ENCODE measurements around the gene MRPS7. TPM values are rescaled to one million over a fixed set of nuclear protein-coding genes. Genes with fewer than 3 reads are reported as not detected.

The MRPS7 gene
- total and polyA plus RNA-seq, 2 of the 8 experiments (the other 6 are each of a cell fraction or from before 2014, with no cell fraction given) = 63.4 to 79.4 TPM

- Histone ChIP-seq H3K14ac (ENCODE audit: insufficient read length) (no peak overlapping the region), H3K4me1 (replicated peaks in 1 of 4; ENCODE audit: control insufficient read depth in 3 of 4, insufficient read depth in 4 of 4, low read length in 3 of 4) (no peaks in the 10 kb centered on the region), H3K4me3 (ENCODE audit: extremely low read depth in 1 of 4, insufficient read depth in 2 of 4, low read depth in 3 of 4, low read length in 4 of 4) (no peak overlapping the region), H3K56ac (replicated peaks; ENCODE audit: insufficient read length, low read depth, low read length) (no peak overlapping the region), H2BK120ac (replicated peaks; ENCODE audit: low read depth, low read length) (no peak overlapping the region), H3K18ac (ENCODE audit: extremely low read depth, low read length) (no peak overlapping the region), H3K79me1 (ENCODE audit: low read depth, low read length) (no peaks in the 10 kb centered on the region), H3K4me2 (ENCODE audit: insufficient read depth in 1 of 2, low read depth in 2 of 2, low read length in 2 of 2) (no peak overlapping the region), H3K9me3 (ENCODE audit: insufficient read depth in 2 of 2, low read depth in 1 of 2, low read length in 1 of 2) (no peaks in the 10 kb centered on the region), H2AFZ (ENCODE audit: low read length) (no peak overlapping the region), H3K27me3 (replicated peaks in 1 of 4; ENCODE audit: control insufficient read depth in 3 of 4, extremely low read depth in 1 of 4, insufficient read depth in 3 of 4, low read length in 3 of 4) (no peaks in the 10 kb centered on the region), H3K23ac (ENCODE audit: insufficient read length) (no peak overlapping the region), H2AK5ac (ENCODE audit: low read depth, low read length) (no peak overlapping the region), H4K20me1 (replicated peaks in 1 of 2; ENCODE audit: control insufficient read depth in 1 of 2, insufficient read depth in 2 of 2, low read length in 2 of 2) (peaks cover 0 to 13% of the 10 kb centered on the region in 2 experiments), H2BK15ac (ENCODE audit: low read length) (no peak overlapping the region), H3K36me3 (ENCODE audit: control insufficient read depth in 2 of 4, insufficient read depth in 4 of 4, low read length in 3 of 4) (peaks cover 23 to 78% (median 70%) of the 10 kb centered on the region in 4 experiments), H2BK20ac (ENCODE audit: low read length) (no peak overlapping the region), H2BK12ac (ENCODE audit: low read depth, low read length) (no peak overlapping the region), H4K8ac (ENCODE audit: extremely low read depth, insufficient read depth, low read length) (no peak overlapping the region; the same call in 1 of the 2 replicates), H4K91ac (replicated peaks; ENCODE audit: insufficient read length, low read length) (no peak overlapping the region), H3K27ac (ENCODE audit: low read depth, low read length) (no peak overlapping the region), H3K4ac (replicated peaks; ENCODE audit: insufficient read length, low read depth, low read length) (no peak overlapping the region), H3K79me2 (ENCODE audit: control insufficient read depth in 1 of 2, insufficient read depth in 2 of 2, low read length in 2 of 2) (no peaks in the 10 kb centered on the region), H3K23me2 (ENCODE audit: low read depth, low read length) (no peaks in the 10 kb centered on the region), H3K9ac (replicated peaks in 1 of 4; ENCODE audit: extremely low read depth in 1 of 4, low read depth in 3 of 4, low read length in 3 of 4) (no peak overlapping the region), H2BK5ac (ENCODE audit: low read depth, low read length) (no peak overlapping the region), H4K5ac (ENCODE audit: insufficient read length, low read depth, low read length) (no peak overlapping the region)
- FAIRE-seq = no peak
- no peak for DNase-seq (ENCODE audit: low read depth in 1 of 2, low spot score in 2 of 2)
- ChIA-PET CTCF (ENCODE audit: partially characterized antibody) (interaction anchor here (0.7 to 6.9 kb wide), 3 partner anchors 8 to 312 kb away, joined by 3 to 84 read pairs (median 3); no protein-coding TSS in a partner anchor), POLR2A (ENCODE audit: partially characterized antibody) (interaction anchor here (1.0 to 1.1 kb wide), 2 partner anchors 13 to 15 kb away, joined by 4 read pairs; no protein-coding TSS in a partner anchor)
- 93% methylated on average over 13 of the region's 13 CpGs; no CpG with 5 or more reads in 1 of the 2 experiments for WGBS, 2 experiments (ENCODE audit: extremely low coverage in 1 of 2, insufficient coverage in 1 of 2, insufficient read length in 1 of 2, insufficient replicate concordance in 2 of 2, low coverage in 1 of 2, low lambda C conversion rate in 2 of 2, missing lambda C conversion rate in 1 of 2)
- TF ChIP-seq E2F6 (IDR thresholded peaks at IDR 0.05) (no peak), CEBPB (IDR thresholded peaks at IDR 0.05; ENCODE audit: low read depth, low read length) (no peak), BRCA1 (IDR thresholded peaks at IDR 0.05; ENCODE audit: low read depth, low read length) (no peak), SIX5 (IDR thresholded peaks at IDR 0.05; ENCODE audit: low read depth, low read length) (no peak), FOSL1 (IDR thresholded peaks at IDR 0.05; ENCODE audit: insufficient read depth, low read depth, low read length) (no peak), EZH2 (IDR thresholded peaks at IDR 0.05; ENCODE audit: low read depth, low read length, severe bottlenecking) (no peak), KDM5A (IDR thresholded peaks at IDR 0.05; ENCODE audit: low read length) (no peak), TAF7 (optimal IDR thresholded peaks at IDR 0.05; ENCODE audit: borderline replicate concordance, low read depth, low read length) (no peak), CTCF (IDR thresholded peaks at IDR 0.05; ENCODE audit: control extremely low read depth in 1 of 3, insufficient read depth in 1 of 3, low read depth in 1 of 3, low read length in 3 of 3) (no peak), HDAC2 (IDR thresholded peaks at IDR 0.05; ENCODE audit: borderline replicate concordance in 1 of 2, low read depth in 2 of 2, low read length in 2 of 2) (no peak)
Observed at GRCh38 chr17:75232786-75233185, 28.9 kb upstream of the MRPS7 start.
